ENCODE measurements around the gene VPS26C. TPM values are rescaled to one million over a fixed set of nuclear protein-coding genes. Genes with fewer than 3 reads are reported as not detected.

Gene VPS26C
- total RNA-seq, 1 experiment from 2014 or later, result 42.1 TPM

DNA sequence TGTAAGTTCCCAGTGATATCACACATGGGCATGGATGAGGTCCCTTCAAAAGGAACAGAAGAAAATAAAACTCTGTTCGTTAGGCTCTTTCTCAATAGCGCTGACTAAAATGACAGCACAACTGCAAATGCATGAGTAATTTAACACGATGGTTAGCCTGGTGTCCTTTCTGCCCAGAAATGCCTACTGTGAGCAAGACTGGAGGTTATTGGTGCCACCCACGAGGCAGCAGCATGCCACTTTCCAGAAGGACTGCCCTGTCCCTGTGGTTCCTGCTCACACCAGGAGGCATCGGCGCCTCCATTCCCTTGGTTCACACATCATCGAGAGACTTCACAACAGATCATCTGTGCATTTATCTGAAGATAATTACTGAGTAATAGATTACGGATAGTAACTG is 26.2 kb downstream of the VPS26C start:
- H3K4me1 ChIP-seq (ENCODE audit: control insufficient read depth in 1 of 2, insufficient read depth in 2 of 2, low read length in 2 of 2), result no peaks in the 10 kb centered on the region
- ATAC-seq (no peak), DNase-seq (ENCODE audit: low read depth, low spot score) (no peak)
- H3K4me2 ChIP-seq (ENCODE audit: low read length), result no peak overlapping the region
- no peaks in the 10 kb centered on the region; a peak in 1 of 4 replicates for H3K36me3 ChIP-seq (ENCODE audit: control insufficient read depth in 1 of 2, insufficient read depth in 2 of 2, low read length in 2 of 2)
- H4K20me1 ChIP-seq (ENCODE audit: insufficient read depth), result no peaks in the 10 kb centered on the region
- no peak overlapping the region for H3K4me3 ChIP-seq (replicated peaks in 1 of 2; ENCODE audit: low read depth in 1 of 2, low read length in 2 of 2)
- RAD21 ChIA-PET (ENCODE audit: low non-redundant PET in 1 of 2, low total read pairs in 2 of 2, uncharacterized antibody in 2 of 2, unreplicated experiment in 2 of 2), result no interaction called here
- no peaks in the 10 kb centered on the region for H3K27me3 ChIP-seq (ENCODE audit: insufficient read depth, low read length)
- no peak overlapping the region for H2AFZ ChIP-seq (ENCODE audit: low read depth, low read length, poor library complexity, severe bottlenecking)
- TF ChIP-seq POLR2A (IDR thresholded peaks at IDR 0.05; ENCODE audit: borderline replicate concordance, extremely low read depth, insufficient read depth, insufficient read length), result no peak
- TF ChIP-seq ZNF274 (IDR thresholded peaks at IDR 0.05; ENCODE audit: low read depth, low read length), result no peak
- TF ChIP-seq FOSL1 (IDR thresholded peaks at IDR 0.05; ENCODE audit: low read depth), result no peak
- TF ChIP-seq CBX3 (IDR thresholded peaks at IDR 0.05; ENCODE audit: low read depth), result no peak
- TF ChIP-seq EGR1 (IDR thresholded peaks at IDR 0.05; ENCODE audit: low read depth), result no peak
- TF ChIP-seq, protein P1, sequence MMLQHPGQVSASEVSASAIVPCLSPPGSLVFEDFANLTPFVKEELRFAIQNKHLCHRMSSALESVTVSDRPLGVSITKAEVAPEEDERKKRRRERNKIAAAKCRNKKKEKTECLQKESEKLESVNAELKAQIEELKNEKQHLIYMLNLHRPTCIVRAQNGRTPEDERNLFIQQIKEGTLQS (IDR thresholded peaks at IDR 0.05), result no peak
- TF ChIP-seq, protein P2, sequence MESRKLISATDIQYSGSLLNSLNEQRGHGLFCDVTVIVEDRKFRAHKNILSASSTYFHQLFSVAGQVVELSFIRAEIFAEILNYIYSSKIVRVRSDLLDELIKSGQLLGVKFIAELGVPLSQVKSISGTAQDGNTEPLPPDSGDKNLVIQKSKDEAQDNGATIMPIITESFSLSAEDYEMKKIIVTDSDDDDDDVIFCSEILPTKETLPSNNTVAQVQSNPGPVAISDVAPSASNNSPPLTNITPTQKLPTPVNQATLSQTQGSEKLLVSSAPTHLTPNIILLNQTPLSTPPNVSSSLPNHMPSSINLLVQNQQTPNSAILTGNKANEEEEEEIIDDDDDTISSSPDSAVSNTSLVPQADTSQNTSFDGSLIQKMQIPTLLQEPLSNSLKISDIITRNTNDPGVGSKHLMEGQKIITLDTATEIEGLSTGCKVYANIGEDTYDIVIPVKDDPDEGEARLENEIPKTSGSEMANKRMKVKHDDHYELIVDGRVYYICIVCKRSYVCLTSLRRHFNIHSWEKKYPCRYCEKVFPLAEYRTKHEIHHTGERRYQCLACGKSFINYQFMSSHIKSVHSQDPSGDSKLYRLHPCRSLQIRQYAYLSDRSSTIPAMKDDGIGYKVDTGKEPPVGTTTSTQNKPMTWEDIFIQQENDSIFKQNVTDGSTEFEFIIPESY (IDR thresholded peaks at IDR 0.05; ENCODE audit: extremely low read depth, insufficient replicate concordance, low read length), result no peak
- no peak for TF ChIP-seq RAD21 (IDR thresholded peaks at IDR 0.05; ENCODE audit: low read depth)
- TF ChIP-seq SP1 (IDR thresholded peaks at IDR 0.05; ENCODE audit: low read depth), result no peak
- TF ChIP-seq, protein P3, sequence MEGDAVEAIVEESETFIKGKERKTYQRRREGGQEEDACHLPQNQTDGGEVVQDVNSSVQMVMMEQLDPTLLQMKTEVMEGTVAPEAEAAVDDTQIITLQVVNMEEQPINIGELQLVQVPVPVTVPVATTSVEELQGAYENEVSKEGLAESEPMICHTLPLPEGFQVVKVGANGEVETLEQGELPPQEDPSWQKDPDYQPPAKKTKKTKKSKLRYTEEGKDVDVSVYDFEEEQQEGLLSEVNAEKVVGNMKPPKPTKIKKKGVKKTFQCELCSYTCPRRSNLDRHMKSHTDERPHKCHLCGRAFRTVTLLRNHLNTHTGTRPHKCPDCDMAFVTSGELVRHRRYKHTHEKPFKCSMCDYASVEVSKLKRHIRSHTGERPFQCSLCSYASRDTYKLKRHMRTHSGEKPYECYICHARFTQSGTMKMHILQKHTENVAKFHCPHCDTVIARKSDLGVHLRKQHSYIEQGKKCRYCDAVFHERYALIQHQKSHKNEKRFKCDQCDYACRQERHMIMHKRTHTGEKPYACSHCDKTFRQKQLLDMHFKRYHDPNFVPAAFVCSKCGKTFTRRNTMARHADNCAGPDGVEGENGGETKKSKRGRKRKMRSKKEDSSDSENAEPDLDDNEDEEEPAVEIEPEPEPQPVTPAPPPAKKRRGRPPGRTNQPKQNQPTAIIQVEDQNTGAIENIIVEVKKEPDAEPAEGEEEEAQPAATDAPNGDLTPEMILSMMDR (IDR thresholded peaks at IDR 0.05 in 2 of 3, conservative IDR thresholded peaks at IDR 0.05 in 1 of 3; ENCODE audit: borderline replicate concordance in 1 of 3, insufficient read depth in 1 of 3, low read depth in 2 of 3, low read length in 2 of 3), result no peak
- no peak for TF ChIP-seq TCF7L2 (IDR thresholded peaks at IDR 0.05; ENCODE audit: borderline replicate concordance, extremely low read depth, insufficient read depth, insufficient read length)
- TF ChIP-seq EZH2phosphoT487 (IDR thresholded peaks at IDR 0.05; ENCODE audit: borderline replicate concordance), result no peak
- TF ChIP-seq POLR2AphosphoS5 (IDR thresholded peaks at IDR 0.05; ENCODE audit: low read depth, low read length), result no peak
- TF ChIP-seq JUND (IDR thresholded peaks at IDR 0.05), result no peak
- no peak for TF ChIP-seq EZH2 (IDR thresholded peaks at IDR 0.05)
- TF ChIP-seq, protein P4, sequence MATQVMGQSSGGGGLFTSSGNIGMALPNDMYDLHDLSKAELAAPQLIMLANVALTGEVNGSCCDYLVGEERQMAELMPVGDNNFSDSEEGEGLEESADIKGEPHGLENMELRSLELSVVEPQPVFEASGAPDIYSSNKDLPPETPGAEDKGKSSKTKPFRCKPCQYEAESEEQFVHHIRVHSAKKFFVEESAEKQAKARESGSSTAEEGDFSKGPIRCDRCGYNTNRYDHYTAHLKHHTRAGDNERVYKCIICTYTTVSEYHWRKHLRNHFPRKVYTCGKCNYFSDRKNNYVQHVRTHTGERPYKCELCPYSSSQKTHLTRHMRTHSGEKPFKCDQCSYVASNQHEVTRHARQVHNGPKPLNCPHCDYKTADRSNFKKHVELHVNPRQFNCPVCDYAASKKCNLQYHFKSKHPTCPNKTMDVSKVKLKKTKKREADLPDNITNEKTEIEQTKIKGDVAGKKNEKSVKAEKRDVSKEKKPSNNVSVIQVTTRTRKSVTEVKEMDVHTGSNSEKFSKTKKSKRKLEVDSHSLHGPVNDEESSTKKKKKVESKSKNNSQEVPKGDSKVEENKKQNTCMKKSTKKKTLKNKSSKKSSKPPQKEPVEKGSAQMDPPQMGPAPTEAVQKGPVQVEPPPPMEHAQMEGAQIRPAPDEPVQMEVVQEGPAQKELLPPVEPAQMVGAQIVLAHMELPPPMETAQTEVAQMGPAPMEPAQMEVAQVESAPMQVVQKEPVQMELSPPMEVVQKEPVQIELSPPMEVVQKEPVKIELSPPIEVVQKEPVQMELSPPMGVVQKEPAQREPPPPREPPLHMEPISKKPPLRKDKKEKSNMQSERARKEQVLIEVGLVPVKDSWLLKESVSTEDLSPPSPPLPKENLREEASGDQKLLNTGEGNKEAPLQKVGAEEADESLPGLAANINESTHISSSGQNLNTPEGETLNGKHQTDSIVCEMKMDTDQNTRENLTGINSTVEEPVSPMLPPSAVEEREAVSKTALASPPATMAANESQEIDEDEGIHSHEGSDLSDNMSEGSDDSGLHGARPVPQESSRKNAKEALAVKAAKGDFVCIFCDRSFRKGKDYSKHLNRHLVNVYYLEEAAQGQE (IDR thresholded peaks at IDR 0.05; ENCODE audit: low read depth), result no peak
- no peak for TF ChIP-seq ZFX (IDR thresholded peaks at IDR 0.05)
- no peak for TF ChIP-seq YY1 (IDR thresholded peaks at IDR 0.05; ENCODE audit: extremely low read depth, insufficient replicate concordance, low read depth, low read length)
- TF ChIP-seq ELF1 (IDR thresholded peaks at IDR 0.05; ENCODE audit: borderline replicate concordance, low read depth), result no peak
- H3K79me2 ChIP-seq (ENCODE audit: insufficient read depth, low read length), result peaks cover 44% of the 10 kb centered on the region
- H3K9me2 ChIP-seq (ENCODE audit: insufficient read depth), result no peaks in the 10 kb centered on the region
- CTCF ChIA-PET, result no interaction called here
- intact Hi-C loops (cut with micrococcal nuclease), result no loop called here
- no TSS peak for BruUV-seq (replicated peaks)
- H3K9me3 ChIP-seq (ENCODE audit: control insufficient read depth in 1 of 2, insufficient read depth in 1 of 2, low read depth in 1 of 2, low read length in 2 of 2), result no peaks in the 10 kb centered on the region
- POLR2A ChIA-PET, result no interaction called here
- H3K27ac ChIP-seq (ENCODE audit: low read depth, low read length), result no peak overlapping the region
- H3K9ac ChIP-seq (ENCODE audit: low read length), result no peak overlapping the region
